Measurements from ENCODE around the gene PLEKHG3. TPM values are rescaled to one million over a fixed set of nuclear protein-coding genes. Genes with fewer than 3 reads are reported as not detected.

PLEKHG3 gene
- total and polyA plus RNA-seq, 7 experiments from 2014 or later: 0.17 to 43.6 (median 2.0) TPM

DNA sequence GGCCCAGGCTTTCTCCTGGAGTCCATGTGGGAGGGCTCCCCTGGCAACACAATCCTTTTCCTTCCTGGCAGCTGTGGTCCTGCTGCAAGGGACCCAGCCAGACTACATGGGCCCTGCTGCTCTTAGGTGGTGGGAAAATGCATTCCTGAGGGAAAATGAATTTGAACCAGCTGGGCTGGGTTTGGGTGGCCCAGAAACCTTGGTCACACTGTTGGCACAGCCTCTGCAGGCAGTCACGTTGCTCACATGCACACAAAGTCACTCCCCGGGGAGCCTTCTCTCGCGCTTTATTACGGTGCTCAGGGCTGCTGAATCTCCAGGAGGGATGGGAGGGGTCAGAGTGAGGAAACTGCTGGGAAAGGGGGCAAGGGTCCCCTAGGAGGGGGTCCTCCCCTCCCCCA is 17.2 kb downstream of the PLEKHG3 start:
- H3K27ac Mint-ChIP-seq: peak overlapping the region in 3 of 9 donors; percentile 3 to 80 (median 16)
- peaks cover 0 to 5% (median 0%) of the 10 kb centered on the region in 5 donors for H3K27me3 Mint-ChIP-seq
- no peaks in the 10 kb centered on the region for H3K27me3 ChIP-seq (ENCODE audit: control insufficient read depth in 2 of 2, insufficient read depth in 2 of 2, low read length in 2 of 2)
- DNase-seq: no peak
- no peak overlapping the region for H3K27ac ChIP-seq (ENCODE audit: low read depth, low read length)
- H3K36me3 Mint-ChIP-seq: peaks cover 0 to 47% (median 0%) of the 10 kb centered on the region in 5 donors
- CTCF ChIA-PET: interaction anchor here (0.6 kb wide), 1 partner anchor 998 kb away, joined by 3 read pairs; no protein-coding TSS in a partner anchor
- intact Hi-C loops (cut with micrococcal nuclease): loop anchor here in 1 of 2 donors (5.0 kb wide), 1 partner anchor 49 kb away; no protein-coding TSS in a partner anchor
- POLR2A ChIA-PET: interaction anchor here (1.0 kb wide), 1 partner anchor 14 kb away, joined by 3 read pairs; no protein-coding TSS in a partner anchor
- peaks cover 35 to 91% (median 49%) of the 10 kb centered on the region in 7 donors for H3K4me1 Mint-ChIP-seq
- no peak for ATAC-seq
- peaks cover 0 to 2% (median 0%) of the 10 kb centered on the region in 11 donors for H3K9me3 Mint-ChIP-seq
- H3K36me3 ChIP-seq (ENCODE audit: control insufficient read depth in 2 of 3, insufficient read depth in 3 of 3, low read length in 3 of 3): no peaks in the 10 kb centered on the region
- H3K4me3 Mint-ChIP-seq: no peak overlapping the region
- no peaks in the 10 kb centered on the region for H3K9me3 ChIP-seq (ENCODE audit: control insufficient read depth in 2 of 3, low read length in 3 of 3)
- H3K4me3 ChIP-seq (ENCODE audit: low read length): no peak overlapping the region
- peaks cover 40 to 76% of the 10 kb centered on the region in 2 donors for H3K4me1 ChIP-seq (ENCODE audit: control insufficient read depth in 2 of 2, insufficient read depth in 2 of 2, low read length in 2 of 2)

DNA sequence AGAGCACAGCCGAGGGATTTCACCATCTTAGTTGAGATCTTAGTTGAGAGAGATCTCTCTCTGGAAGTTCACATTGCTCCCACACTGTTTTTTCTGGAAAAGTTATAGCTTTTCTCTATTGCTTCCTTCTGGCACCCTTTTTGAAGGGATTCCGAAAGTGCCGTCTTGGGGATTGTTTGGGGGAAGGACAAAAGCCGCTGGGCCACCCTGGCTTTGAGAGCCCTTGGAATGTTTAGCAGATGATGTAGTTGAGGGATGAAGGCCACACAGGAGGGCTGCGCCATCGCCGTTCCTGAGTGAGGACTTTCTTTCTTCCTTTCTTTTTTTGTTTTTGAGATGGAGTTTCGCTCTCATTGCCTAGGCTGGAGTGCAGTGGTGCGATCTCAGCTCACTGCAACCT is 17.7 kb downstream of the PLEKHG3 start:
- Histone ChIP-seq H3K27ac (ENCODE audit: low read depth, low read length) (no peak overlapping the region), H3K27me3 (ENCODE audit: control insufficient read depth in 2 of 2, insufficient read depth in 2 of 2, low read length in 2 of 2) (no peaks in the 10 kb centered on the region), H3K4me3 (ENCODE audit: low read length) (no peak overlapping the region), H3K9me3 (ENCODE audit: control insufficient read depth in 2 of 3, low read length in 3 of 3) (no peaks in the 10 kb centered on the region), H3K36me3 (ENCODE audit: control insufficient read depth in 2 of 3, insufficient read depth in 3 of 3, low read length in 3 of 3) (no peaks in the 10 kb centered on the region), H3K4me1 (ENCODE audit: control insufficient read depth in 2 of 2, insufficient read depth in 2 of 2, low read length in 2 of 2) (peaks cover 40 to 80% of the 10 kb centered on the region in 2 donors)
- ChIA-PET CTCF (interaction anchor here (0.6 kb wide), 1 partner anchor 998 kb away, joined by 3 read pairs; no protein-coding TSS in a partner anchor), POLR2A (interaction anchor here (1.0 kb wide), 1 partner anchor 13 kb away, joined by 3 read pairs; no protein-coding TSS in a partner anchor)
- Mint-ChIP-seq H3K9me3 (peaks cover 0 to 2% (median 0%) of the 10 kb centered on the region in 11 donors), H3K4me3 (peak overlapping the region in 1 of 10 donors; percentile 23), H3K4me1 (peaks cover 35 to 91% (median 49%) of the 10 kb centered on the region in 7 donors), H3K27me3 (peaks cover 0 to 5% (median 0%) of the 10 kb centered on the region in 5 donors), H3K36me3 (peaks cover 0 to 42% (median 0%) of the 10 kb centered on the region in 5 donors), H3K27ac (peak overlapping the region in 4 of 9 donors; percentile 16 to 80 (median 44))
- ATAC-seq: no peak
- intact Hi-C loops (cut with micrococcal nuclease): loop anchor here (2.0 to 5.0 kb wide), 3 partner anchors 13 to 50 kb away; partner anchors contain the start of gene PLEKHG3 (in 1 of the 2)
- DNase-seq: no peak

DNA sequence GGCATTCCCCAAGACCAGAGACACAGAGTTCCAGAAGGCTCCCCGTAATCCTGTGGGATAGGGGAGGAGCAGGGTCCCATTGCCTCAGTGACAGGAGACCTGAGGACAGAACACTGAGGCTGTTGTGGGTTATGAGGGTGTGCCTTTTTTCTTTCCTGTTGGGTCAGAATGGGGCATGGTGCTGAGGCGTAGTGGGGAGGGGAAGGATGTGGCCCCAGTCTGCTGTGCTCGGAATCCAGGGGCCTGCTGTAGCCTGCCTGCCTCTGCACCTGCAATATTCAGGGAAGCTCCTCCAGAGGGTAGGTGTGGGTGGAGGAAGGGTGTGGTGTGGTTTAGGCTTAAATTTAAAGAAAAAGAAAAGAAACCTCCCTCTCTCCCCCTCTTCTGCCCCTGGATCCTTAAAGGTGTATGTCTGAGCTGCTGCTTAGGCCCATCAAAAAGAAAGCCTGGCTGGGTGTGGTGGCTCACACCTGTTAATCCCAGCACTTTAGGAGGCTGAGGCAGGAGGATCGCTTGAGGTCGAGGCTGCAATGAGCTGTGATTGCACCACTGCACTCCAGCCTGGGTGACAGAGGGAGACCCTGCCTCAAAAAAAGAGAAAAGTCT is 18.7 kb downstream of the PLEKHG3 start:
- intact Hi-C loops (cut with micrococcal nuclease): loop anchor here (2.0 to 5.0 kb wide), 3 partner anchors 14 to 51 kb away; partner anchors contain the start of gene PLEKHG3 (in 1 of the 2)
- H3K27ac ChIP-seq (ENCODE audit: low read depth, low read length): peak overlapping the region; percentile 32
- no peaks in the 10 kb centered on the region for H3K27me3 ChIP-seq (ENCODE audit: control insufficient read depth in 2 of 2, insufficient read depth in 2 of 2, low read length in 2 of 2)
- peak overlapping the region in 7 of 9 donors; percentile 31 to 80 (median 40) for H3K27ac Mint-ChIP-seq
- H3K4me3 ChIP-seq (ENCODE audit: low read length): peak overlapping the region; percentile 13
- H3K9me3 ChIP-seq (ENCODE audit: control insufficient read depth in 2 of 3, low read length in 3 of 3): no peaks in the 10 kb centered on the region
- H3K4me1 Mint-ChIP-seq: peaks cover 33 to 83% (median 44%) of the 10 kb centered on the region in 7 donors
- DNase-seq: peak in 3 of 9 donors; percentile 15 to 22 (median 18)
- H3K36me3 ChIP-seq (ENCODE audit: control insufficient read depth in 2 of 3, insufficient read depth in 3 of 3, low read length in 3 of 3): no peaks in the 10 kb centered on the region
- POLR2A ChIA-PET: no interaction called here
- H3K4me3 Mint-ChIP-seq: peak overlapping the region in 9 of 10 donors; percentile 24 to 70 (median 52)
- peak; percentile 76 for ATAC-seq
- peaks cover 40 to 84% of the 10 kb centered on the region in 2 donors for H3K4me1 ChIP-seq (ENCODE audit: control insufficient read depth in 2 of 2, insufficient read depth in 2 of 2, low read length in 2 of 2)
- CTCF ChIA-PET: interaction anchor here (0.9 to 1.4 kb wide), 2 partner anchors 50 to 169 kb away, joined by 3 read pairs; no protein-coding TSS in a partner anchor
- peaks cover 0 to 5% (median 0%) of the 10 kb centered on the region in 5 donors for H3K27me3 Mint-ChIP-seq
- H3K36me3 Mint-ChIP-seq: peaks cover 0 to 34% (median 0%) of the 10 kb centered on the region in 5 donors
- H3K9me3 Mint-ChIP-seq: peaks cover 0 to 2% (median 0%) of the 10 kb centered on the region in 11 donors

DNA sequence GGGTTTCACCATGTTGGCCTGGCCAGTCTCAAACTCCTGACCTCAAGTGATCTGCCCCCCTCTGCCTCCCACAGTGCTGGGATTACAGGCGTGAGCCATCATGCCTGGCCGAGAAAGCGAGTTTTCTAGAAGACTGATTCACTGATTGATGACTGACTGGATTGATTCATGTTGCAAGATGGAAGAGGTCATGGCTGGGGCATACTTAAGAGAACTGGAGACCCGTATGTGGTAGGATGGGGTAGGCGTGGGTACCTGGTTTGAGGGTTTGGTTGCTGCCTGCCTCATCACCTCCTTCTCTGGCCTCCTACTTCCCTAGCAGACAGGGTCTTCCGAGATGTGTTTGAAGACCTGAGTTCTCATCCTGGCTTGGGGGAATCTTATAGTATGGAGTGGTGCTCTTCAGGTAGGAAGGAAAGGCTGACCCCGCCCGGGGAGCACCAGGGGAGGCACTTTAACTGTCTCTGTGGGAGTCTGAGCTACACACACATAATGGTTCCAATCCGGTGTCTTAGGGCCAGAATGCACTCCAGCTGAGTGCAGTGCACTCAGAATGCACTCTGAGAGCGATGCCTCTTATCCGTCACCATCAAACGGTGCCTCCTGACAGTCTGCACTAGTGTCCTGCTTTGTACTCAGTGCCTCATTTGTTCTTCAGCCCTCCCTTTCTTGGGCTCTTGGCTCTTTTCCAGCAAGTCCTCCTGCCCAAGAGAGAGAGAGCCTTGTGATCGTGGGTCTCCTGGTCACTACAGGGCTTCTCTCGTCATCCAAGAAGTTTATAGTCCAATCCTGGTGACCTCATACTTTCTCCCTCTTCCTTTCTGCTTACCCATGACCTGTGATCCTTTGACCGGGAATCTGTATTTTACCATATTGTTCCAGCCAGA is 19.7 kb downstream of the PLEKHG3 start:
- Mint-ChIP-seq H3K4me1 (peaks cover 29 to 79% (median 44%) of the 10 kb centered on the region in 7 donors), H3K9me3 (peaks cover 0 to under 1% (median 0%) of the 10 kb centered on the region in 11 donors), H3K36me3 (peaks cover 0 to 33% (median 0%) of the 10 kb centered on the region in 5 donors), H3K27ac (peak overlapping the region; percentile 24 to 80 (median 65)), H3K27me3 (peaks cover 0 to 5% (median 0%) of the 10 kb centered on the region in 5 donors), H3K4me3 (peak overlapping the region in 7 of 10 donors; percentile 17 to 81 (median 39))
- DNase-seq (no peak), ATAC-seq (peak; percentile 67)
- no peaks in the 10 kb centered on the region for H3K36me3 ChIP-seq (ENCODE audit: control insufficient read depth in 2 of 3, insufficient read depth in 3 of 3, low read length in 3 of 3)
- intact Hi-C loops (cut with micrococcal nuclease): loop anchor here (2.0 to 5.0 kb wide), 3 partner anchors 15 to 52 kb away; partner anchors contain the start of gene PLEKHG3 (in 1 of the 2)
- peak overlapping the region; percentile 3 for H3K4me3 ChIP-seq (ENCODE audit: low read length)
- CTCF ChIA-PET: interaction anchor here (1.4 kb wide), 1 partner anchor 51 kb away, joined by 3 read pairs; no protein-coding TSS in a partner anchor
- POLR2A ChIA-PET: no interaction called here
- no peak overlapping the region for H3K27ac ChIP-seq (ENCODE audit: low read depth, low read length)
- no peaks in the 10 kb centered on the region for H3K27me3 ChIP-seq (ENCODE audit: control insufficient read depth in 2 of 2, insufficient read depth in 2 of 2, low read length in 2 of 2)
- peaks cover 40 to 87% of the 10 kb centered on the region in 2 donors for H3K4me1 ChIP-seq (ENCODE audit: control insufficient read depth in 2 of 2, insufficient read depth in 2 of 2, low read length in 2 of 2)
- no peaks in the 10 kb centered on the region for H3K9me3 ChIP-seq (ENCODE audit: control insufficient read depth in 2 of 3, low read length in 3 of 3)

DNA sequence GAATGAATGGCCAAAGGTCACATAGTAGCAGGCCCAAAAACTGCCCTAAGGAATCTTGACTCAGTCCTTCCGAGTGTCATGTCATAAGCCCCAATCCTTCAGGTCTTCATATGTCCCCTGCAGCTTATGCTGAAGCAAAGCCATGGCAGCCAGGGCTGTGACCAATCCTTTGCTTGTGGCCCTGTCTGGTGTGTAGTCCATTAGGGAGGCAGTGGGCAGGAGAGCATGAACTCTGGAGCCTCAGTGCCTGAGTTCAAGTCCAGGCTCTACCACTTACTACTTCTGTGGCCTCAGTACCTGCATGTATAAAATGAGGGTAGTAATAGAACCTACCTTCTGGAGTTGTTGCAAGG is 20.3 kb downstream of the PLEKHG3 start:
- peak overlapping the region; percentile 3 for H3K4me3 ChIP-seq (ENCODE audit: low read length)
- POLR2A ChIA-PET: no interaction called here
- H3K4me1 Mint-ChIP-seq: peaks cover 35 to 84% (median 44%) of the 10 kb centered on the region in 7 donors
- peaks cover 0 to 36% (median 0%) of the 10 kb centered on the region in 5 donors for H3K36me3 Mint-ChIP-seq
- CTCF ChIA-PET: no interaction called here
- peaks cover 40 to 89% of the 10 kb centered on the region in 2 donors for H3K4me1 ChIP-seq (ENCODE audit: control insufficient read depth in 2 of 2, insufficient read depth in 2 of 2, low read length in 2 of 2)
- no peaks in the 10 kb centered on the region for H3K27me3 ChIP-seq (ENCODE audit: control insufficient read depth in 2 of 2, insufficient read depth in 2 of 2, low read length in 2 of 2)
- no peak for ATAC-seq
- no peaks in the 10 kb centered on the region for H3K9me3 ChIP-seq (ENCODE audit: control insufficient read depth in 2 of 3, low read length in 3 of 3)
- peak overlapping the region in 7 of 9 donors; percentile 5 to 80 (median 65) for H3K27ac Mint-ChIP-seq
- no peak for DNase-seq
- H3K4me3 Mint-ChIP-seq: peak overlapping the region in 6 of 10 donors; percentile 17 to 81 (median 46)
- no peak overlapping the region for H3K27ac ChIP-seq (ENCODE audit: low read depth, low read length)
- intact Hi-C loops (cut with micrococcal nuclease): loop anchor here in 1 of 2 donors (5.0 kb wide), 1 partner anchor 52 kb away; no protein-coding TSS in a partner anchor
- peaks cover 0 to 5% (median 0%) of the 10 kb centered on the region in 5 donors for H3K27me3 Mint-ChIP-seq
- H3K9me3 Mint-ChIP-seq: no peaks in the 10 kb centered on the region
- no peaks in the 10 kb centered on the region for H3K36me3 ChIP-seq (ENCODE audit: control insufficient read depth in 2 of 3, insufficient read depth in 3 of 3, low read length in 3 of 3)

Data from naive thymus-derived CD4-positive, alpha-beta T cell (primary cell).